ENCODE results near the gene TENM4.

Gene TENM4

DNA sequence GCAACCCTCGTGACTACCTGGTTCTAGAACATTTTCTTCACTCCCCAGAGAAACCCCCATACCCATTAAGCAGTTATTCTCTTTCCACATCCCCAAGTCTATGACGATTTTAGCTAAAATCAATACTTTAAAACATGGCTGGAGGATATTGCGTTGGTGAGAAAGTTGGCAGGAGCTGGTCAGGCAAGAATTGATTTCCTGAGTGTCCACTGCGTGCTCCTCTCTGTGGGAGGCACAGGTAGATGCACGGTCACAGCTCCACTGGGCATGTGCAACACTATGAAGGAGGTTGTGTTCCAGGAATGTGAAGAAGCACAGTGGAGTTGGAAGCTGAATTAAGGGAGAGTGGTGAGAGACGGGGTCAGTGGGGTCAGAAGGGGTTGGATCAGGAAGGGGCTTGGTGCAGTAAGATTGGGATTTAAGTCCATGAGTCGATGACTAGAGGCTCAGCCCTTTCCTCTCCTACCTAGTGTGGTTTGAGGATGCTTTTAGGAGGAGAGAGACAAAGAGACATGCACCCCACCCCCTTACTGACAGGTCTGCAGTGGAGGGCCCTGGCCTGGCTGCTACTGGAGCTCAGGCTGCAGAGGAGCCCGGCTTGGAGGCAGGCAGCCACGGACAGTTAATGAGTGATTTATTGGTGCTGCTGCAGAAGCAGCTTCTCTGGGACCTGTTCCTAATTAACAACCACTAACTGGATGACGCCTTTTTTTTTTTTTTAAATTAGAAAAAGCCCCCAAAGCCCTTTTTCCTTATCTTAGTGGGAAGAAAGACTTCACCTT is 395.6 kb downstream of the TENM4 start:
- DNase-seq: no peak

DNA sequence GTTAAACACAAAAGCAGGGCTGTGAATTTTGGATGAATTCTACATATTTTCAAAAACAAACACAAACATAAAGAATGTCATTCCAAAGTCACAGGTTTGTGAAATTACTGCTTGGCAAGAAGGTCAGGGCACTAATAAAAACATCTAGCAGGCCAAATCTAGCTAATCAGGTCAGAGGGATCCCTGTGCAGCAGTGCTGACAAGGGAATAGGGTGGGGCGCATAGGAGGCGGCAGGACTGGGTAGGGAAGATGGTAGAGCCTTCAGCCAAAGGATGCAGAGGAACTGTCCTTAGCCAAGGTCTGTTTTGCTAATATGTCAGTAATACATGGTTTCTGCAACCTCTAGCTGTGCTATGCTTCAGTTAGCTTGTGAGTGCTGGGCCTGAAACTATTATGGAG is 396.6 kb downstream of the TENM4 start:
- no peak for DNase-seq

DNA sequence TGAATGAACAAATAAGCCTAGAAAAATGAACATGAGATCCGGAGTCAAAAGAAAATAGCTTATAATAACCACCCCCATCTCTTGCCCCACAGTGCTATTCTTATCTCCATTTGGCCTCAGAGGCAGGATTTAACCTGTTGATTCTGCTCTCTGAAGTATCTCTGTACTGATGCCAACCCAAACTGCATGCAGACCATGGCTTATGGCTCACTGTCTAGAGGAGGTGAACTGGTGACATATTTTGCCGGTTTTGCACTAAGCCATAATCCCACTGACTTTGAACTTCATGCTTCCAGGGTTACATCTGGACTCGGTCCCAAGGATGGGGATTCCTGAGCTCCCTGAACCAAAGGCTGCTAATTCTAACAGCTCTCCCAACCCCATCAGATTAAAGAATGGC is 397.1 kb downstream of the TENM4 start:
- DNase-seq: no peak

DNA sequence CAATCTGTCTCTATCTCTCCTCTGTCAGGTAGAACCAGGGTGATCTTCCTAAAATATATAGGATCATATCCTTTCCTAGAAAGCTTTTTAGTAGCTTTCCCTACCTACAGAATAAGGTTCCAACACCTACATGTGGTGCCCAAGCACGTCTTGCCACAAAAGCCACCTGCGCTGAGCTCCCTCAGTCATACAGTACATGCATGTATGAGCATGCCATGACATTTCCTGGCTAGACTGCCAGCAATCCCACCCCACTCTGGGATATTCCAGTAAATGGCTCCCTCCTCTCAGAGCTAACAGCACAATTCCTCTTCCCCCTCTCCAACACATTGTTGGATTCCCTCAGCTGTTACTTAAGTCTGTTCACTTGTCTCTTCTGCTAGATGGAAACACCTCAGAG is 398.0 kb downstream of the TENM4 start:
- DNase-seq: no peak

GRCh38 chr11:79040348-79040747 is 400.5 kb downstream of the TENM4 start:
- DNase-seq: no peak

- no peak for DNase-seq
Measured at GRCh38 chr11:79039122-79039521, 401.7 kb downstream of the TENM4 start.

DNA sequence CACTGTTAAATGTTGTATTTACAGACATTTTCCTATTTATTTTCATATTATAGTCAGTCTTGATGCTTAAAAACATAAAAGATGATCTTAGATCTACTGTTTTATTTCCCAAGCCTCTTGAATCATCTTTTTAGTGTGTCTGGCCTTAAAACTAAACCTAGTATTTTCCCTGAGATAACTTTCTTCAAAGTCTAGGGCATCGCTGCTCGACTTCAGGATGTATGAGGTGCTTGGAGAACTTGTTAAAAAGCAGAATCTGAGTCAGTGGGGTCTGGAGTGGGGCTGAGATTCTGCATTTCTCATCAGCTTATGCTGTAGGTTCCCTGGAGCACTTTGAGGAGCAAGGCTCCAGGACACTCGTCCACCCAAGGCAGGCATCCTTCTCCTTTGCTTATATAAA is 404.9 kb downstream of the TENM4 start:
- no peak for DNase-seq

- DNase-seq: no peak
Measured at GRCh38 chr11:79033833-79034232, 407.0 kb downstream of the TENM4 start.

- DNase-seq: no peak
Measured at GRCh38 chr11:79030448-79030847, 410.4 kb downstream of the TENM4 start.

DNA sequence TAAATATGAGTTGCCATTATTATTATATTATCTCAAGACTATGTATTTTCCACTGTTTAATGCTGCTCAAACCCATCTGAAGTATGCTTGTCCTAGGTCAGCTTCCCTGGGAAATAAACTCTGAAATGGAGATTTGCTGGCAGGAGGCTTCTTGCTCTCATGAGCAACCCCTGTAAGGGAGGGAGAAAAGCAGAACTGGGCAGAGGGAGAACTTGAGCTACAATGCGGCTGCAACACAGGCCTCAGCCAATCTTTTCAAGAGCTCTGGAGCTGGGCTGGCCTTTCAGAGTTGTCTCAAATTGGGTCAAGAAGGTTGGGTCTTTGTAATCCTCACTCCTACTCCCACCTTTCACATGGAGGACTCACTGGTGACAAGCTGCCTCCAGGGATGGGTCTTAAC is 412.6 kb downstream of the TENM4 start:
- no peak for DNase-seq

GRCh38 chr11:79026803-79027445 is 413.9 kb downstream of the TENM4 start:
- DNase-seq: no peak

DNA sequence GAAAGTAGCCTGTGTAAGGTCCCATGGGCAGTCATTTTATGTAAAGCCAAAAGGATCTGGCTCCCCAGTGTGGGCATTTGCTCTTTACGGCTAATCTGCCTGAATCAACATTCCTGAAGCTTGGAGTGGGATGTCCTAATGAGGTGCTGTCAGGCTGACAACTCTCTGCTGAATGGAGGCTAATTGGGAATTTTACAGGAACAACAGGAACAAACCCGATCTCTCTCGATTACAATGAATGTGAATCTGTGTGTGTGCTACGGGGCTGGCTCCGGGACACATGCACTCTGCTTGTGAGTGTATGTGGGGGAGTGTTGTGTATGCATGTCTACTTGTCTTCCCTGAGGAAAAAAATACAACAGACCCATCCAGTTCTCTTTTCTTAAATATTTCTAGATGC is 415.2 kb downstream of the TENM4 start:
- no peak for DNase-seq

DNA sequence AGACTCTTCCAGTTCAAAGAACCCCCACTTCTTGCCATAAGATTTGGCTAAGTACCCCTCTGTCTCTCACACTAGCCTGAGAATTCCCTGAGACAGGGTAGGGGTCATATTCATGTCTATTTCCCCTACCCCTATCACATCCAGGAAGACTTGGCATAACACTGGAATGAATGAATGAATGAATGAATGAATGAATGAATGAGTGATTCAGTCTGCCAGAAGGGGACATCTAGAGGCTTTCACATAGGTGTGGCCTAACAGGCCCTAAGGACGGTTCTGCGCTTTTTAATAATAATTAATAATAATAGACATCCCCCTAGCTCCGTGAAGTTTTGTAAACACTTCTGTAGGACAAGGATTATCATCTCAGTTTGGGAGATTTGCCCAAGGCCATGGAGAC is 415.7 kb downstream of the TENM4 start:
- DNase-seq: no peak

- DNase-seq: no peak
Measured at GRCh38 chr11:79022265-79022664, 418.6 kb downstream of the TENM4 start.

DNA sequence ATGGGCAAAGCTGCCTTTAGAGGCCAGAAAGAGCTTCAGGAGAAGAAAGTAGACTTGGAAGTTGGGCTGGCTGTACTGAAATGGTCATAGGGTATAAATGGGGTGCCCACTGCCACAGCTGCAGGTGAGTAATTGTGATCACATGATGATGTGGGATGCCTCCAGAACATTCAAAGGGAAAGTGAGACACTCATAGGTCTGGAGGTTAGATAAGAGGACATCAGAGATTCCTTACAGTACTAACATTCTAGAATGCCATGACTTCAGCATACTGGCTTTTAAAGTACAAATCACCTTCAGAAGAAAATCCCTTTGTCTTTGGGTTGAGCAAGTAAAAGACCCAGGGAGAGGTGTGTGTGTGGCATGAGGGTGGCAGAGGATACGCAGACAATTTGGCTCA is 419.2 kb downstream of the TENM4 start:
- DNase-seq: no peak

DNA sequence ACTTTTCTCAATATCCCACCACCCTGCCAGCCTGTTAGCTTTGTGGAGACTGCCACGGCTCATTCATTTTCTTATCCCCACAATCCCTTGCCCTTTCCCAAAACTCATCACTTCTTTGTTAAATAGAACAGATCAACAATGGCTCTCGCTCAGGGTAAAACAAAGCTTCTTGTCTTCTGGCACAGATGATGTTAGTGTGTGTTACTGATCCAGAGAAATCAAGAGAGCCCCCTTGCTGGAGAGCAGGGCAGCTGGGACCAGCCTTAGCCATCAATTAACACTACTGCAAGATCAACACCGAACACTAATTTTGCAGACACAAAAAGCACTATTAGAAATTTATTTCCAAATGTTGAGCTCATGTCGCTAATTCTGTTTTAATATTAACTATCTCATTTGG is 420.9 kb downstream of the TENM4 start:
- DNase-seq: no peak

DNA sequence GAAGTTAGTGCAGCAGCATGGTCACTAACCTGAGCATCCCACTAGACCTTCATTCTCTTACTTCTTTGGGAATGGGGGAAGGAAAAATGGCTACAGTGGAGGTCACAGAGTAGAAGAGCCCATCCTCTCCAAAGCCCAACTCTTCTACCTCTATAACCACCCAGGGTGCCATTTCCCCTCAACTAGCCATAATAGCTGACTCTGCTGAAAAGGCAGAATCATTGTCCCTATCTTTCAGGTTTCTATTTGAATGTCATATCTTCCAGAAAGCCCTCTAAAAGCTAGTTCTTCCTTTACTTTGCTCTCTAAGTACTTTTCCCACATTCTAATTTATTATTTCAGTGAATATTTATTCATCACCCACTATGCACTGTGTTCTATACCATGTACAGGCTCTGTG is 421.6 kb downstream of the TENM4 start:
- DNase-seq: no peak

DNA sequence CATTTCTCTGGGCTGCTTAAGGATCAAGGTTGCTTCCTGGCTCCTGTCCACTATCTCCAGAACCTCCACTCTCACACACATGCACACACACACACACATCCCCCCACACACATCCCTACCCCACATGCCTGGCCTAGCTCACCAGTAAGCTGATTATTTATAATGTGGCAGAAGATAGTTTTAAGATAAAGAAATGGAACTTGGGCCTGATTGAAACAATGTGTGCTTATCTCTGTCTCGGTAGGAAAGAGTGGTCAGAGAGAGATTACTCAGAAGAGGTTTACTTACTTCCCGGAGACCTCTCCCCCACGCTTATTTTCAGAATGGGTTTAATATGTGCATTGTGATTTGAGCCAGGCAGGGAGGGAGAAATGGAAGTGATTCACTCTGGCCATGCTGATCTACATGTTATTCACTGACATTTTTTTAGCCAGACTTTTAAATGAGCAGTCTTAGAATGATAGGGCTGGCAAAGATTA is 422.4 kb downstream of the TENM4 start:
- no peak for DNase-seq

- no peak for DNase-seq
Measured at GRCh38 chr11:79017811-79018210, 423.0 kb downstream of the TENM4 start.

DNA sequence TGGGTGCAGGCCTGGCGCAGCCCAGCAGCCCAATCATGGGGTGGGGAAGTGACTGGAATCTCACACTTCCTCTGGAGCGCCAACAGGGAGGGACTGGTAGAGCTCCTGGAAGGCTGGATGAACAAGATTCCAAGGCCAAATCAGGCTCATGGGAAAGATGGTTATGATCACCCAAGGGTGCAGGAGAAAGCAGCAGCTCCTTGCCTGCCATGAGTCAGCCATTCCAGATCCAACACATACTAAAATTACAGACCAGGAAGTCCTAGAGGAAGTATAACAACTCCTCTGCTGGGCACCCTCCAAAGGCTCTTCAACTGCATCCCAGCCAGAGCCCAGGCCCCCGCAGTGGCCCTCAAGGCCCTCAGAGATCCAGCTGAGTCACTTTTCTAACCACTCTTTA is 427.3 kb downstream of the TENM4 start:
- DNase-seq: no peak

- DNase-seq: no peak
Measured at GRCh38 chr11:79011357-79011756, 429.5 kb downstream of the TENM4 start.

- no peak for DNase-seq
Measured at GRCh38 chr11:79007771-79008402, 432.9 kb downstream of the TENM4 start.

DNA sequence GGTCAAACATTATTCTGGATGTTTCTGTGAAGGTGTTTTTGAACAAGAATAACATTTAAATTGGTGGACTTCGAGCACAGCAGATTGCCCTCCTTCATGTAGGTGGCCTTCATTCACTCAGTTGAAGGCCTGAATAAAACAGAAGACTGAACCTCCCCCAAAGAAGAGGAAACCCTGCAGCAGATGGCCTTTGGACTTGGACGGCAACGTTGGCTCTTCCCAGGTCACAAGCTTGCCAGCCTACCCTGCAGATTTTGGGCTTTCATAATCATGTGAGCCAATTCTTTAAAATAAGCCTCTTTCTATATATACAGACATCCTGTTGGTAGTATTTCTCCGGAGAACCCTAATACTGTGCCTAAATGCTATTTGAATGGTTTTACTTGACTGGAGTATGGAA is 434.0 kb downstream of the TENM4 start:
- no peak for DNase-seq

GRCh38 chr11:78996007-78996406 is 444.8 kb downstream of the TENM4 start:
- no peak for DNase-seq

Measured in inflammatory macrophage treated with lipopolysaccharide for 1 hour (primary cell).